Measurements from ENCODE around the gene PLA2G4F.

Gene PLA2G4F

DNA sequence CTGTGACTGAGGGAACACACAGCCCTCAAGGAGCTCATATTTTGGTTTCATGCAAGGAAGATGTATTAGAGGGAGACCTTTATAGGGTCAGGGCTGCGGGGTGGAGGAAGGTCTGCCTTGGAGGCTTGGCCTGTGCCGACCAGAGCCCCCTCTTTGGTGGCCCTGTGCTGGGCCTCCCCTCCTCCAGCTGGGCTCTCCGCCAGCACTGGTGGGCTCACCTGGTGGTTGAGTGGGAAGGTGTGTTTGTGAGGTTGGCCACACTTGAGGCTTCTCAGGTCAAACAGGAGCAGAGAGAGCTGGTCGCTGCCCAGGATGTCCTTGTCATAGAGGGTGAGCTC, 2.6 kb downstream of the PLA2G4F start:
- no peak overlapping the region for H3K4me3 ChIP-seq (ENCODE audit: low read depth, low read length)
- no peak for TF ChIP-seq CTCF (IDR thresholded peaks at IDR 0.05; ENCODE audit: low read depth, low read length, missing control alignments)
- no peak for DNase-seq (ENCODE audit: low read depth)

- H3K4me3 ChIP-seq (ENCODE audit: low read depth, low read length), result no peak overlapping the region
- TF ChIP-seq CTCF (IDR thresholded peaks at IDR 0.05; ENCODE audit: low read depth, low read length, missing control alignments), result no peak
Measured at GRCh38 chr15:42152921-42153698, 3.3 kb downstream of the PLA2G4F start.

DNA sequence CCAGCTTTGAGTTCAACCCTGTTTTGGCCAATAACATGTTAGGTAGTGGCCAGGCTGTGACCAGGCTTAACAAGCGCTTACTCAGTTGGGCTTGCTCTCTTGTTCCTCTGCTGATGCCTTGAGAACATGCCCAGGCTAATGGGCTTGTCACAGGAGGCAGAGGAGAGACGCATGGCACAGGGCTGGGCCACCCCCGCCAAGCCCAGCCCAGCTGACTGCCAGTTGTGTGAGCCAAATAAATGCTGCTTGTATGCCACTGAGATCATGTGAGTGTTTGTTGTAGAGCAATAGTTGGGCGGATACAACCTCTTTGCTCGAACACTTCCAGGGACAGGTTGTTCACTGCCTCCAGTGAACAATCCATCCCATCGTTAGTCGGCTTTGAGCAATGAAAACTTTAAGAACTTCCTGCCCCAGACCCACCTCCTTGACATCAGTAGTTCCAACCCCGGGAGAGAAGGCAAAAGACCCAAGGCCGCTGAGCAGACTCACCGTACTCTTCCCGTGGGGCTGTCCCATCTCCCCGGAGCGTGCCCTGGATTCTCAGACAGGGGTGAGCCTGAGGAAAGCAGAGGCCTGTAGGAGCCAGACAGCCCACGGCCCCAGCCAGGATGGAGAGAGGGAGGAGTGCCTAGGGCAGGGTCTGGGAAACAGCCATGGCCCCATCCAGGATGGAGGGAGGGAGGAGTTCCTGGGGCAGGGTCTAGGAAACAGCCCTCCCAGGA, 4.1 kb downstream of the PLA2G4F start:
- no peak for DNase-seq (ENCODE audit: low read depth)
- TF ChIP-seq CTCF (IDR thresholded peaks at IDR 0.05; ENCODE audit: low read depth, low read length, missing control alignments), result no peak
- no peak overlapping the region for H3K4me3 ChIP-seq (ENCODE audit: low read depth, low read length)

More at GRCh38 chr15:42152921-42153698, 3.3 kb downstream of the PLA2G4F start:
- no peak for DNase-seq (ENCODE audit: low read depth)

GRCh38 chr15:42151736-42152135, 4.7 kb downstream of the PLA2G4F start:
- no peak for DNase-seq (ENCODE audit: low read depth)
- no peak overlapping the region for H3K4me3 ChIP-seq (ENCODE audit: low read depth, low read length)
- no peak for TF ChIP-seq CTCF (IDR thresholded peaks at IDR 0.05; ENCODE audit: low read depth, low read length, missing control alignments)

DNA sequence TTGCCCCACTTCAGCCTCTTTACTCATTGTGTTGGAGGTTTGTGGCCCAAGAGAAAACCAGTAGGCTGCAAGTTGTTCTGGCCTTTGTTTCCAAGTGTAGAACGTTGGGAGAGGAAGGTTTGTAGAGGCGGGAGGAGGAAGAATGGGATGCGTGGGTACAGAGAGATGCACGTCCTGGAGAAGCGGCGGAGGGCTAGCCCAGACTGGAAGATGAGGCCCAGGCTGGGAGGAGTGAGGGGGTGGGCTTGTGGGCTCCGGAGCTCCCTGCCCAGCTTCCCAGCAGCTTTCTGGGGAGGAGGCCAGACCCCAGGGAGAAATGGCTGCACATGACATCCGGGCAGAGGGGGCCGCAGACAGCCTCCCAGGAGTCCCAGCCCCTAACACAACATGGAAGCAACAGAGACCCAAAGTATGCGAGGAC, 5.3 kb downstream of the PLA2G4F start:
- DNase-seq (ENCODE audit: low read depth), result no peak
- no peak overlapping the region for H3K4me3 ChIP-seq (ENCODE audit: low read depth, low read length)
- TF ChIP-seq CTCF (IDR thresholded peaks at IDR 0.05; ENCODE audit: low read depth, low read length, missing control alignments), result no peak

GRCh38 chr15:42150219-42150970, 6.0 kb downstream of the PLA2G4F start:
- H3K4me3 ChIP-seq (ENCODE audit: low read depth, low read length), result no peak overlapping the region
- TF ChIP-seq CTCF (IDR thresholded peaks at IDR 0.05; ENCODE audit: low read depth, low read length, missing control alignments), result no peak
- DNase-seq (ENCODE audit: low read depth), result no peak
